Activated CD4-positive, alpha-beta T cell treated with anti-CD3 and anti-CD28 coated beads, Interleukin-2, amount 50 U/mL, for 4 hours (primary cell): ENCODE results near the gene CEP120.
A peak's percentile ranks its signal among the peaks of the same experiment; 100 is the strongest.
"Not testable (repeated sequence)": the region's sequence is repeated elsewhere in the genome, so short reads cannot be mapped to it uniquely, and the experiment has no call there.

Experiments used
- DNase-seq, 2 experiments: peaks; one replicate each; pipeline ENCODE4 v3.0.0-alpha.2; 2020

The CEP120 gene

DNA sequence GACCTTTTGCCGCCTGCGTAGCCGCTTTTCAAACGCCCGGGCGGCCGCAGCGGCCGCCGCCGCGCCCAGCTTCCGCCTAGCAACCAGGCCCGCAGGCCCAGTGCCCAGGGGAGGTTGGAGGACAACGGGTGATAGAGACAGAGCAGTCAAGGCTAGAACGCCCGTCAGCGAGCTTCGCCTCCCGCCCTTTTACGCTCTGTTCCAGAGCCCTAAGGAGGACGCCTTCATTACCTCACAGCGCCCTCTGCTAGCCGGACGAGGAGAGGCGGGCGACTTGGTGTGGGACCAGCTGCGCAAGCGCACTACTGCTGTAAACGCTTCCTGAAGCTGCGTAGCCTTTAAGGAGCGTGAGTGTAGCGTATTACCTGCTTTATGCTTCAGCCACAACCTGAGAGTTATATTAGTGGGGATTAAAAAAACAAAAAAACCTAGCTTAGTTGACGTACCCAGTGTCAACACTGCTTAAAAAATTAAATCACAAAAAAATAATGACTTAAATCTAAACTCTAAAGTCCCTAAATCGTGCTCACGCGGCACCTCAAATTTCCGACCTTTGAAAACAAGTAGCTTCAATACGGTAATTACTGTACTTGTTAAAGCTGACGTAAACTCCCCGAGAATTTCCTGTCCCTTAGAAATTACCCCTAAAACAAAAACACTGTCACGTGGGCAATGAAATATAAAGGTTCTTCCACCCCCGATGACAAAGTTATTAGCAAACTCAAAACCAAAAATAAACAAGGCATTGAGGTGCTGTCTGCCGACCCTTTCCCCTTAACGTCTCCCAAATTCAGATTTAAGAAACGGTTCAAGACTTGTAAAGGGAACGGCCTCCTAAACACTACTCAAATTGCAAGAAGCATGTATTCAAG, at the start of gene CEP120:
Gene CEP120 (minus strand): TSS at position 126 of the 872 bp plus-strand sequence. CDS start 405 bp downstream, outside the sequence.
- DNase-seq = peak; percentile 96

DNA sequence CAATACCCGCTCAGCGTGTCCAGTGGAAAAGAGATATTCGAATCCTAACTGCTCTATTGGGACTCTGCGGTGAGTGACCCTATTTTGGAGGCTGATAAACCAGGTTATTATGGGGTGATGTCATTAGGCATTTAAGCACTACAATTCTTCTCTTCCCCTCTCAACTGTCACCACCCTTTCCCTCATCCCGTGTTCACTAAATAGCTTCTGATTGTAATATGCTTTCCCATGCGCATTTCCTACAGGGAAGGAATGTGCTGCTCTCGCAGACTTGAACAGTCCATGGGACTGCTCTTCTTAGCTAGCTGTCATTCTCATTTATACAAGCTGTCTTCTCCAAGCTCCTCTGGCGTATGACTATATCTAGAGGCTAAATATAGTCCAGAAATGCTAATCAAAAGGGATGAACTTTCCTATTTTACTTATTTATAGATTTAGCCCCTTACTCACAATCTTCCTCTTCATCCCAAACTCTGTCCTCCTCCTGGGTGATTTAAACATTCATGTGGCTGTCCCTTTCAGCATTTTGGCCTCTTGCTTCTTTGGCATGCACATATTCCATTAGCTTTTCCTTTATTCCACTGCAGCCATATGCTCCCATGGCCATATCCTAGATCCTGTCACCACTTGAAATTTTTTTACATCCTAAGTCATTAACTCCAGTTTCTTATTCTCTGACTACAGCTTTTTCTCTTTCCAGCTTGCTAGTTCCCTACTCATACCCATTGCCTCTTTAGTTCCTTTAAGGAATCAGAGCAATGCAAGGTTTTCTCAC, 49.1 kb upstream of the CEP120 start:
- DNase-seq = no peak

DNA sequence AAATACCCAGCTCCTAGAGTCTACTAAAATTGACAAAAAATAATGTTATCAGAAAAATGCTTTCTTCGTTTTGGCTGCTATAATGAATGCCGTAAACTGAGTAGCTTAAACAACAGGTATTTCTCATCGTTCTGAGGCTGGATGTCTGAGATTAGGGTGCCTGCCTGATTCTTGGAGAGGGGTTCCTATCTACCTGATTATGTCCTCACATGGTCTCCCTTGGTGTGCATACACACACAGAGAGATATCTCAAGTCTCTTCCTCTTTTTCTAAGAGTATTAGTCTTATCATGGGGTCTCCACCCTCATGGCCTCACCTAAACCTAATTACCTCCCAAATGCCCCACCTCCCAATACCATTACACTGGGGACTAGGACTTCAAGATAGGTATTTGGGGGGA, 48.2 kb upstream of the CEP120 start:
- no peak for DNase-seq

DNA sequence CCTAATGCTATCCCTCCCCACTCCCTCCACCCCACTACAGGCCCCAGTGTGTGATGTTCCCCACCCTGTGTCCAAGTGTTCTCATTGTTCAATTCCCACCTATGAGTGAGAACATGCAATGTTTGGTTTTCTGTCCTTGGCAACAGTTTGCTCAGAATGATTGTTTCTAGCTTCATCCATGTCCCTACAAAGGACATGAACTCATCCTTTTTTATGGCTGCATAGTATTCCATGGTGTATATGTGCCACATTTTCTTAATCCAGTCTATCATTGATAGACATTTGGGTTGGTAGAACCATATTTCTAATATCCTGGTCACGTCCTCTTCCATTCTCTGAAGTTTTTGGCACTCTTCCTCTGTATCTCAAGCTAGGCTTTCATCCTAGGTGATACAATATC, 43.6 kb upstream of the CEP120 start:
- not testable (repeated sequence) for DNase-seq

DNA sequence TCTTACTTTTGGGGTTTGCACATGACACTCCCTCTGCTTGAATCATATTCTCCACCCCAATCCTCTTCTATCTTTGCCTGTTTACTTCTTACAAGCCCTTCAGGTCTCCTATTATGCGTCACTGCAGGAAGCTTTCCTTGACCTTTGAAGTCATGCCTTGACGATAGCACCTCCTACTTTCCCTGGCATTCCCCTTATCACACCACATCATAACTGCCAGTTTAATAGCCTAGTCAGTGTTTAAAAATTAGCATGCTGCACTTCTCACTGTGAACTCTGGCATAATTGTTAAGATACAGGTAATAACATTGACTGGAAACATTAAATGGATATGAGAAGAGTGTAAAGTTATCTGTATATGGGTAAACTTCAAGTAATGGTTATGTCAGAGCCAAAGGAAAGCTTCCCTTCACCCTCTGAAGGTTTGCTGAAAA, 37.1 kb upstream of the CEP120 start:
- peak; percentile 4 to 9 for DNase-seq

DNA sequence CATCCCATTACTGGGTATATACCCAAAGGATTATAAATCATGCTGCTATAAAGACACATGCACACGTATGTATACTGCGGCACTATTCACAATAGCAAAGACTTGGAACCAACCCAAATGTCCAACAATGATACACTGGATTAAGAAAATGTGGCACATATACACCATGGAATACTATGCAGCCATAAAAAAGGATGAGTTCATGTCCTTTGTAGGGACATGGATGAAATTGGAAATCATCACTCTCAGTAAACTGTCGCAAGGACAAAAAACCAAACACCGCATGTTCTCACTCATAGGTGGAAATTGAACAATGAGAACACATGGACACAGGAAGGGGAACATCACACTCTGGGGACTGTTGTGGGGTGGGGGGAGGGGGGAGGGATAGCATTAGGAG, 35.8 kb upstream of the CEP120 start:
- DNase-seq = not testable (repeated sequence)

DNA sequence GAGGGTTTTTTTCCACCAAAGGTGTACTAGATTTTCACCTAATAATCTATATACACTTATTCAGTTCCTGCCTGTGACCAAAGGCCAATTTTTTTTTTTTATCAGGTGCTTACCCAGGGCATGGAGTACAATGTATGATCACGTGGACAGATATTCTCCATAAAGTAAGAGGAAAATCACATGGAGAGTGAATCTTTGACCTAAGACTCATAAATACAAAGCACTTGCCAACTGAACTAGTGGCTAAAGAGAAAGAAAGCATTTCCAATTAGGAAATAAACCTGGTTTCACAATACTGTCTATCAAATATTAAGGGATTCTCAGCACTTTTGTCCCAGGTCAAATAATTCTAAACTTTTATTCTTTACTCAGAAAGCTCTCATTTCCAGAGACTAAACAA, 33.0 kb upstream of the CEP120 start:
- no peak for DNase-seq

DNA sequence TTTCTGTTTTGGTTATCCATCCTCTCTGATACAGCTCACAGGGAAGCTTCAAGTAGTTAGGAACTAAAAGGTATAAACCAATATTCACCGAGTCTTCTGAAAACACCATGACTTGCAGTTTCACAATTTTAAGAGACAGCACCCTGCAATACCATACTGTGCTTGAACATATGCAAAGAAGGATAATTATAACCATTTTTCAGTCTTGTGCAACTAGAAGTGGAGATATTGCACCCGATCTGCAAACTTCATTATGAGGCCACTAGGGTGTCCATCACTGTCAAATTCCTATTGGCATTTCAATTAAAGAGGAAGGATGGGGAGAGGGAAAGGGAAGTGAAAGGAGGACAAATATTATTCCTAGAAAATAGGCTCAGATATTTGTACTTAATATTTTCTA, 32.4 kb upstream of the CEP120 start:
- no peak for DNase-seq

DNA sequence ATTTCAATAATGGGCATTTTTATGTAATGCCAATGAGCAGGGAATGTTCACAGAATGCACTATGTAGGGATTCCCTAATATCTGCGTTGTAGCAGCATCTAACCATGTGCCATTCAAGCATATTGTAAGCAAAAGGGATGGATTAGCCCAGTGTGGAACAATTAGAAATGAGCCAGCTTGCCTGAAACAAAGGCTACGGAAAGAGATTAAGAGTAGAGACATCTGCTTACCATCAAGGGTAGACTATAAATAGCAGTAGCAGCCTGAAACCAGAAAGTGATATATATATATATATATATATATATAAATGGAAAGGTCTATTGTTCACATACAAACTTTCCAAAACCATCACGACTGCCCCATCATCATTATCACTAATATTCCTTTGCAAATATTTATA, 31.9 kb upstream of the CEP120 start:
- no peak for DNase-seq

DNA sequence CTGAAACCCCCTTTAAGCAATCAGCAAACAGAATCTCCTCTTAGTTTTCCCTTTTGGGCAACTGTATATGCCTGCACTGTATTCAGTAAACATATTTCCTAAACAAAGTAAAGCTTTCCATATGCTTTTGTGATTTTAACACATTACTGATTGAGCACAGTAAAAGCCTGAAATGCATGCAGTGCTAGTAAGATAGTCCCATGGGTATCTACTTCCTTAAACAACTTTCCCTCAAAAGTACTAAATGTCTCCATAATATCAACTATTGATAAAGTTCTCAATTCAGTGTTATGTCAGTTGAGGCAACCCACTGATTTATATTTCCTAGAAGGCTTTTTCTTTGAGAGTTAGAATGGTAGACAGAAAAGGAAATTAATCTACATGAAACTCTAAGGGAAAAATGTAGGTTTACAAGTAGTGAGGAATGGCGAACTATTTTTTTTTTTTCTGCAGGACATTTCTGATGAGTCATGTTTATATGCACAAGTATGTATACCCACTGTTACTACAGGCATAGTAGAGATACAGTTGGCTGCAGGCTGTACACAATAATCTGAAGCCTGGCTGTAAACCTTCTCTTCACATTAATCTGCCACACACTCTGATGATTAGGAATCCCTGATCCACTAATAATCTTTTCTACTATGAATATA, 31.2 kb upstream of the CEP120 start:
- no peak for DNase-seq

DNA sequence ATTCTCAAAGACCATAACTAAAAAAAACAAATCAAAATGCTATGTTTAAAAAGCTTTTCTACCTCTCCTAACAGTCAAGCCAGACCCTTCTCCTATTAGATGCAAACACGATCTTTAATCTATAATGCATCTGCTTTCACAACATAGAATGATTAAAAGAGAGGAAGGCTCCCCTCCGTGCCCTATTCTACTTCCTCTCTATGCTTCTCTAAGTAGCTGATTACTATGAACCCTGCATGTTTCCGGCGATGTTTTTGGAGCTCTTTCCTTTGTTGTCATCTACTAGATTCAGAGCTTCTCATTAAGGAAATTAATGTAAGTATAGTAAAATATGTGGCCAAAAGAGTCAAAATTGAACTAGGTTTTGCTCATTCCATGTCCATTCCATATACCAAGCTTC, 29.2 kb upstream of the CEP120 start:
- no peak for DNase-seq

DNA sequence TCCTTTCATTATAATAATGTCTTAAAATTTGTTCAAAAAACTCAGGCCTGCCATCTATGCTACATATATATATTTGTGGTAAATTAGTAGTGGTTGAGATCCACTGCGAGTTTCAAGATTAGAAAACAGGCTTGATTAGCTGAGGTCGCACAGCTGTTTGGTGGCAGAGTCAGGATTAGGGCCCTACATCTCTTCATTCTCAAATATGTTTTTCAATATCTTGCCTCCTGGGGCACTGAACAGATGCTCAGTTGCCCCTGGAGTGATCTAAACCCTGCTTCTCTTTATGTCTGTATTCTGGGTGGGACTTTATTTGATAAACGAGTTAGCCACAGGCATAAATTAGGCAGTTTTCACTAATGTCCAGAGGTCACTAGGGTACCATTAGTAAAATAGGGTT, 27.8 kb upstream of the CEP120 start:
- no peak for DNase-seq

DNA sequence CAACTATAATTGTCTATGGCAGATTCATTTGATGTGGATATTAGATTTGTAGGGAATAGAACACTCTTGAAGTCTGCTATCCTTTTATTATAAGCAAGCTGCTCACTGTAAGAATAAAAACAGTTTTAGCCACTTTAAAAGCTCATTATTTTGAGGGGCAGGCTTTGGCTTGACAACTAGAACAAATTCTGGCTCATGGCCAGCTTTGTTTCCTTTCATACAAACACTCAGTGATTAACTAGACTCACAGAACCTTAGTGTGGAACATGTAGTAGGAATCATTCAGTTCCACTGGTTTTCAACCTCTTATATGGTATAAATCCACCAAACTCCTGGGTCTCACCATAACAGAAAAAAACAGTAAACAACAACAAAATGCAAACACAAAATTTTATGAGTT, 27.4 kb upstream of the CEP120 start:
- DNase-seq = no peak

DNA sequence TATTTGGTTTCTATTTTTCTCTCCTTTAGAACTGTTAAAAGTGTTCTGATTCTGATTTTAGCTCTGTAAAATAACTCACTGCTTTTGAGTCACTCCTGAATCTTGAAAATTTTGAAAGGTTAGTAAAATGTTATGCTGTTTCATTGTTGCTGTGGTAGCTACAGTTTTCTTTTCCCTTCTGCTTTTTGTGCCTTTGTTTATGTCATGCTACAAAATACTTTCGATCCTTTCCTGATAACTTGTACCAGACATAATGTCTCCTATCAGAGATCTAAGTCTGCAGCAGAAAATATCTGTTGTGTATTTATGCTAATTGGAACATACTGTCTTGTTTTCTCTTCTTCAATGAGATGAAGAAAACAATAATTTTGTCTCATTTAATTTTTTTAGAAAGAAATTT, 26.9 kb upstream of the CEP120 start:
- DNase-seq = no peak

DNA sequence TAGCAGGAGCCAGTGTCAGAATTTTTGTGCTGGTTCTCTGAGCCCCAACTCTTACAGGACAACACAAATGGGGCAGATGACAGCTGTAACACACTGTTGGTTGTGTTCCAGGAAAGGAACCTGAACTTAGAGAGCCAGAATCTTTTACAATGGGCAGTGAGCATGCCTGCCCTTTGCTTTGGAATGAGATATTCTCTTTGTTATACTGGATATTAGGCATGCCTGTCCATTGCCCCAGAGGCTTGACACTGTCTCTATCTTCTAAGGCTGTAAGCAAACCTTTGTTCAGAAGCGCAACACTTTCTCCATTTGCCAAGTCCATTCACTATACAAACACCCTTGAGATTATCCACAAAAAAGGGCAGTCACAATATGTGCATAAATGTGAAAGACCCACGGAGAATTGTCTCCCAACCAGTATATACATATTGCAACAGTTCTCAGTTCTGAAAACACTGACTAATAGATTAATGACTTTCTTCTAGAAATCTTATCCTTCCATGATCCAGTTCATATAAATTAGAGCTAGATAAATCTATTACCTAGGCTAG, 26.3 kb upstream of the CEP120 start:
- DNase-seq = no peak

DNA sequence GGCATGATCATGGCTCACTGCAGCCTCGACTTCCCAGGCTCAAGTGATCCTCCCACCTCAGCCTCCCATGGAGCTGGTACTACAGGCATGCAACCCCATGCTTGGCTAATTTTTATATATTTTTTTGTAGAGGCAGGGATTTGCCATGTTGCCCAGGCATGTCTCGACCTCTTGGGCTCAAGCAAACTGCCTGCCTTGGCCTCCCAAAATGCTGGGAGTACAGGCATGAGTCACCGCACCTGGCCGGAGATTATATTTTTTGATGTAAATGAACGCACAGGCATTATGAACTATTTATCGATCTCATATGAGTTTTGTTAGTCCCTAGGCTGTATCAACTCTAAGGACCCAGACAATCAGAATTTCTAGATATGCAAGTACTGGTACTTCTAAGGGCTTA, 25.5 kb upstream of the CEP120 start:
- no peak for DNase-seq

DNA sequence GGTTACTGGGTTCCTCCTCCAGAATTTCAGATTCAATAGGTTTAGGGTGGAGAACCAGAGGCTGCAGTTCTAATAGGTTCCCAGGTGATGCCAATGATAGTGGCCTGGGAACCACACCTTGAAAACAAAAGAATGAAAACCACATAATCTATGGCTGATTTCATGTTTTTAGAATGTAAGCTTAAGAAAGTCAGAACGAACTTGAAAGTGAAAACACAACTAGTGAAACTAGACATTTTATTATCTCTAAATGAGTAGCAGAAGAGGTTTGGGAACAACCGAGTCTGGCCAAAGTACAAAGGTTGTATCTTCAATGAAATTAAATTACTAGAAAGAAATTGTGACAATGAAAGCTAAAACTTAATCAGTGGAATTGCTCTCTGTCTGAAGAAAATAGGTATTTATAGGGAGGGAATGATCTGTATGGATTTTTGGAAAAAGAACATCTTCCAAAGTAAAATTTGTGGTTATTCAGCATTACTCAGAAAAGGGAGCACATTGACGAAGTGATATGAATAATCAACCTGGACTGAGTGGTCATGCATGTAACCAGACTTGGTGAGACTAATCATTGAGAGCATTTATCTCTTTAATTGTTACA, 24.9 kb upstream of the CEP120 start:
- no peak for DNase-seq

DNA sequence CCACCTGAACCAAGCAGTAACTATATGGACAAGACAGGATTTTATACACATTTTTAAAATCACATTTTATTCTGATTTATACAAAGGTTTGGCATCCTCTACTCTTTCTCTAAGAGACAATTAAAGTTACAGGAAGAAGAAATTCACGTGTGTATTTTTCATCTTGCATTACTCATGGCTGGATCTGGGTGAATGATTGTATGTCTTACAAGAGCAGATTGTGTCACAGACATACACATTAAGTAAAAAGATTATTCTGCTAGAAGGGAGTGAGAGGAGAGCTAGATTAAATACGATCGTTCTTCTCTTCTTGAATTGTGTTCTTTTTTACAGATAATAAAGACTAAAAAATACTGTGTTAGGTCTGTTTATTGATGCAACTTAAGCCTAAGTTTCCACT, 20.8 kb upstream of the CEP120 start:
- no peak for DNase-seq

DNA sequence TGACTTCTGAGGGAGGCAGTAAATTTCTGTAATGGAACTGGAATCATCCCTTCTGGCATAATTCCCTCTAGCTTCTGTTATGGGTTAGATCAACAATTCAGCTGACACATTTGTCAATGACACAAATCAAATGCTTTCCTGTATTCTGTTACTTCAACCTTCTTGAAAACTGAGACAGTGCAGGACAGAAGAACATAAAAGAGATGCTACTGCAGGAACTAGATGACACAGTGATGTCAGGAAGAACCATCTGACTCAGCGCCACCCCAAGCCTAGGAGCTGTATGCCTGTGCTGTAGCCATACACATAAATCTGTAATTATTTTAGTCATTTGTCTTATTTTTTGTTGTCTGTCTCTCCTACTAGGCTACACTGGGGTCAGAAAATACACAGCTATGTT, 18.2 kb upstream of the CEP120 start:
- no peak for DNase-seq

DNA sequence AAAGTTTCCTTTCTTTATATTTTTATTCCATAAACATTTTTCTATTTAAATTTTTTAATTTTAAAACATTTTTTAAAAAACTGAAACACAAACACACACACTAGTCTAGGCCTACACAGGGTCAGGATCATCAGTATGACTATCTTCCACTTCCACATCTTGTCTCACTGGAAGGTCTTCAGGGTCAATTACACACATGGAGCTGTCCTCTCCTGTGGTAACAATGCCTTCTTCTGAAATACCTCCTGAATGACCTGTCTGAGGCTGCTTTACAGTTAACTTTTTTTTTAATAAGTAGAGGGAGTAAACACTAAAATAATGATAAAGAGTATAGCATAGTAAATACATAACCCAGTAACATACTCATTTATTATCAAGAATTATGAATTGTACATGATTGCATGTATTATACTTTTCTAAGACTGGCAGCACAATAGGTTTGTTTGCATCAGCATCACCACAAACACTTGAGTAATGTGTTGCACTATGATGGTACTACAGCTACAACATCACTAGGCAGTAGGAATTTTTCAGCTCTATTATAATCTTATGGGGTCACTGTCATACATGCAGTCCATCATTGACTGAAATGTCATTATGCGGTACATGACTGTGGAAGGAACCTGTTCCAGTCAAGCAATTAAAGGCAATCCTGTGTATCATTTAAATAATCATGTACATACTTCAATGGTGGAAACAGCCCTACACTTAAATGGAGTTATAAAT, 17.4 kb upstream of the CEP120 start:
- DNase-seq = no peak

DNA sequence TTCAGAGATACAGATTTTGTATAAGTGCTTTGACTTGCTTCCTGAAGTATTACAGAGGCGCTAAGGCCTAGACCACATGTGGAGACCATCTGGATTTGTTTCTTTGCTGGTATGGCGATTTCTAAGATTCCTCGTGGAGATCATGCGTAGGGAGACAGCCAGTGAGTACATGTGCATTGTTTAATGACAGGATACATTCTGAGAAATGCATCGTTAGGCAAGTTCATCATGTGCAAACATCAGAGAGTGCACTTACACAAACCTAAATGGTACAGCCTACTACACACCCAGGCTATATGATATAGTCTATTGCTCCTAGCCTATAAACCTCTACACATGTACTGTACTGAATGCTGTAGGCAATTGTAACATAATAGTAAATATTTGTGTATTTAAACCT, 16.5 kb upstream of the CEP120 start:
- DNase-seq = no peak

DNA sequence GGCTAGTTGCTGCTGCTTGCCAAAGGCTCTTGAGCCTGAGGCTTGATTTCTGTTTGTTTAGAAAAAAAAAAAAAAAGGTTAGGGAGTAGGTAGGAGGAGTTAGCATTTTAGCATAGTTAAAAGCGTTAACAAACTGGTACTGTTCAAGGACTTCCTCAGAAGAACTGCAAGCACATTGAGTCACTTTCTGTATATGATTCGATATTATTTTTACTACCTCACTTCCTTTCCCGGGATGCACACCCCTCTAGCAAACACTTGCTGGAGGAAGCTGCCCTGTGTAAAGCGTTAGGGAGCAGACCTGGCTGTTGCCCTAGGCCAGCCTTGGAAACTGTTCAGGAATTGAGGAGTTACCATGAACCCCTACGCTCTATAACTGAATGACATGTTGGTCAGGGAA, 15.7 kb upstream of the CEP120 start:
- no peak for DNase-seq
